HG02852 (cell line): ENCODE data around the gene ACCSL.

ENCODE experiments used
- ATAC-seq: cut with Tn5 transposase; IDR thresholded peaks from one replicate; pipeline ENCODE4 v1.9.1; 2021; ENCODE audit warnings: mild to moderate bottlenecking, moderate library complexity; ENCODE audit not compliant: unreplicated experiment

ACCSL gene

DNA sequence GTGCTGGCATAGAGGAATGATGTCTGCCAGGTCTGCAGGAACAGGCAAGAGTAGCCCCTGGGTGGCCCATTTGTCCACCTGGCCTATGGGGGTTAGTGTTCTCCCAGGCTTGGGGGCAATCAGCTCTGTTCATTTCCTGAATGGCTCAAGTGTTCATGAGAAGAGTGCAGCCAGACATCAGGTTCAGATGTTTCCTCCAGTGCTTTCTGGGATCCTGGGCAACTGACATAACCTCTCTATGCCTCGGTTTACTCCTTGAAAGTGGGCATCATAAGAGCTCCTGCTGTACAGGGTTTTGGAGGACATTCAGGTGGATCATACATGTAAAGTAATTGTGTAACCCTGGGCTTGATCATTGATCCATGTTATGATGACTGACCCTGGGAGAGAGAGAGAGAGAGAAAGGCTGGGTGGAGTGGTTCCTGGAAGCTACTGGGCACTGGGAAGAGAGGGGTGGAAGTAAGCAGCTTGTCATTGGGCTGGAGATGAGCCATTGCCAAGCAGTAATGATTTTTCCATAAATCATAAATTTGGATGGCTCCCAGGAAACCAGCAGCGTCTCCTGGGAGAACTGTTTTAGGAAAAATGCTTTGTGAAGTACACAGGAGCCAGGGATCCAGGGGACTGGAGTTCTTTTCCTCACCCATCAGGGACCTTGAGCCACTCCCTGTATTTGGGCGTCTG lies 30.2 kb upstream of the ACCSL start:
- no peak for ATAC-seq

DNA sequence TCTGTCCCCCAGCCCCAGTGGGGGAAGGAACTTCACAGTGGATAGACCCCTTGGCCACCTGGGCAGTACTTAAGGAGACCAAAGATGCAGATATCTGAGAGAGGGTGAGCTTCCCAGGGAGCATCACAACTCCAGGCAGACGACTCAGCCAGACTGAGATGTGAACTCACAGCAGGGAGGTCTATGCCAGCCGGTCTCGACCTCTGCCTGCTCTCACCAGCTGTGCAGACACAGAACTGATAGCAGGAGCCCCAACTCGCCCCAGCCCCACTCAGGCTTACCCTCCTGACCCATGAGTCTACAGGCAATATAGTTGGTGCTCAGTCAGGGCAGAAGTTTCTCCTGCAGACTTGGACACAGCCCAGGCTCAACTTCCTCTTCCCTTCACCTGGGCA lies 29.7 kb upstream of the ACCSL start:
- no peak for ATAC-seq

DNA sequence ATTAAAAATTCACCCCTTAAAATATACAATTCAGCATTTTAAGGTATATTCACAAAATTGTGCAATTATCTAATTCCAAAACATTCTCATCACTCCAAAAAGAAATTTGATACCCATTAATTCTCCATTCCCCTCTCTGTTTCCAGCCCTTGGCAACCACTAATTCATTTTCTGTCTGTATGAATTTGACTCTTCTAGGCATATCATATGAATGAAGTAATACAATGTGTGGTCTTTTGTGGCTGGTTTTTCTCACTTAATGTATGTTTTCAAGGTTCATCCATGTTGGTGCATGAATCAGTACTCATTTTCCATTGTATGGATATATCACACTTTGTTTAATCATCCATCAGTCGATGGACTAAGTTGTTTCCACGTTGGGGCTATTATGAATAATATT lies 29.0 kb upstream of the ACCSL start:
- no peak for ATAC-seq

DNA sequence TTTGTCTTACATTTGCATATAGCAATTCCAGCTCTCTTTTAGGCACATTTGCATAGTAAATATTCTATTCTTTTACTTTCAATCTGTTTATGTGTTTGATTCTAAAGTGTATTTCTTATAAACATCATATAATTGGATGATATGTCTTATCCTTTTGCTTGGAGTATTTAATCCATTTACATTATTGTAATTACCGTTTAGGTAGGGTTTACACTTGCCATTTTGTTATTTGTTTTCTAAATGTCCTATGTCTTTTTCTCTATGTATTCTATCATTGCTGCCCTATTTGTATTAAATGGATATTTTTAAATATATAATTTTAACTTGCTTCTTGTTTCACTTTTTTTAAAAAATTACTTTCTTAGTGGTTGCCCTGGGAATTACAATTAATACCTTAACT lies 22.8 kb upstream of the ACCSL start:
- ATAC-seq = no peak

DNA sequence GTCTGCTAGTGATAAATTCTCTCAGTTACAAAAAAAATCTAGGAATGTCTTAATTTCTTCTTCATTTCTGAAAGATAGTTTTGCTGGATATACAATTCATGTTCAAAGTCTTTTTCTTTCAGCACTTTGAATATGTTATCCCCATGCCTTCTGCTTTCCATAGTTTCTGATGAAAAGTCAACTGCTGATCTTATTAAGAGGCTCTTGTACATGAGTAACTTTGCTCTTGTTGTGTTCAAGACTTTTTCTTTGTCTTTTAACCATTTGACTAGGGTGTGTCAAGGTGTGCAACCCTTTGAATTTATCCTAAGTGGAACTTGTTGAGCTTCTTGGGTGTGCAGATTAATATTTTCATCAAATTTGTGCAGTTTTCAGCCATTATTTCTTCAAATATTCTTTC lies 22.1 kb upstream of the ACCSL start:
- no peak for ATAC-seq

DNA sequence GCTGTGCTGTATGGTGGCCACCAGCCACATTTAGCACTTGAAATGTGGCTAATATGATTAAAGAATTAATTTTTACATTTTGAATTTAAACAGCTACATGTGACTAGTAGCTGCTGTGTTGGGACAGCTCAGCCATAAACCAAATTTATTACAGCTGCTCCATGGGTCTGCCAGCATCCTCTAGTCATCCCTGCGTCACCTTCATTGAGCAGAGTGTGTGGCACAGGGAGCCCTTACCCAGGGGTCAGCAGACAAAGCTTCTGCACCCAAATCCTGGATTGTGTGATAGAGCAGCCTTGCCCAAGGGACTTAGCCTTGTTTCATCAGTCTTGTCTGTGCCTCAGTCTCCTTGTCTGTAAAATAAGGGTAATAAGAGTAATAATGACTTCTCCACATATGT lies 19.4 kb upstream of the ACCSL start:
- no peak for ATAC-seq

DNA sequence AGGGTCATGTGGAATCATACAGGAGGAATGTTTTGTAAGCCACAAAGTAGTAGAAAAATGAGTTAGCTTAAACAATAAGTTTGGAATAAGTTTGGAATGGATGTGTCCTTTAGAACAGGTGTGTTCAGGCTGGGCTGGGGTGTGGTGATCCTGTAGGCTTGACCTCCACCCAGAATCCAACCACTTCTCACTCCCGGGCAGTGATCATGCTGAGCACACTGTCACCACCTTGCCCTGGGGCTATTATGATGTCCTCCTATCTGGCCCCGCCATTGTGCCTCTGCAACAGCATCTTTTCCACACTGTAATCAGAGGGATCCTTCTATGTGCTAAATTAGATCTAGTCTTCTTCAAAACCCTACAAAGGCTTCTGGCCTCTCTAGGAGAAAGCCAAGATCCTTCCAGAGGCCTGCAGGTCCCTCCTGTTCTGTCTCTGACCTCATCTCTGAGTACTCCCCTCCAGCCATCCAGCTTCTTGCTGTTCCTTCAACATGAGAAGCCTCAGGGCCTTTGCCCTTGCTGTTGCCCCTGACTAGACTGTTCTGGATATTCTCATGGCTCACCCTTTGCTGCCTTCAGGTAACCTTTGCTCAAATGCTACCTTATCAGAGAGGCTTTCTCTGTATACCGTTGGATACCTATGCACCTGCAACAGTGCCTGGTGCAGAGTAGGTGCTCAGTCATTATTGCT lies 18.8 kb upstream of the ACCSL start:
- no peak for ATAC-seq

DNA sequence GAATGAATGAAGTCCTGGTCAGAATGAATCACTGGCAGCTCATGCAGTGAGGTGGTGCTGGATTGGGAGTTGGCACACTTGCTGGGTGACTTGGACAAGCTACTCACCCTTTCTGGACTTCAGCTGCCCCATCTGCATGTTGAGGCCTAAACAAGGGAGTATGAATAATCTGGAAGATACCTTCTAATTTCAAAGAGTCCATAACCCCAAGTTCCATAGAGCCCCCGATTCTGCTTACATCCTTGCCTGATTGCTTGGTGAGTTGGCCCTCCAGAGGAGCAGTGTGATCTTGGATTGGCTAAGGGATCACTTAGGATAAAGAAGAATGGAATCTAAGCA lies 18.3 kb upstream of the ACCSL start:
- ATAC-seq = no peak

DNA sequence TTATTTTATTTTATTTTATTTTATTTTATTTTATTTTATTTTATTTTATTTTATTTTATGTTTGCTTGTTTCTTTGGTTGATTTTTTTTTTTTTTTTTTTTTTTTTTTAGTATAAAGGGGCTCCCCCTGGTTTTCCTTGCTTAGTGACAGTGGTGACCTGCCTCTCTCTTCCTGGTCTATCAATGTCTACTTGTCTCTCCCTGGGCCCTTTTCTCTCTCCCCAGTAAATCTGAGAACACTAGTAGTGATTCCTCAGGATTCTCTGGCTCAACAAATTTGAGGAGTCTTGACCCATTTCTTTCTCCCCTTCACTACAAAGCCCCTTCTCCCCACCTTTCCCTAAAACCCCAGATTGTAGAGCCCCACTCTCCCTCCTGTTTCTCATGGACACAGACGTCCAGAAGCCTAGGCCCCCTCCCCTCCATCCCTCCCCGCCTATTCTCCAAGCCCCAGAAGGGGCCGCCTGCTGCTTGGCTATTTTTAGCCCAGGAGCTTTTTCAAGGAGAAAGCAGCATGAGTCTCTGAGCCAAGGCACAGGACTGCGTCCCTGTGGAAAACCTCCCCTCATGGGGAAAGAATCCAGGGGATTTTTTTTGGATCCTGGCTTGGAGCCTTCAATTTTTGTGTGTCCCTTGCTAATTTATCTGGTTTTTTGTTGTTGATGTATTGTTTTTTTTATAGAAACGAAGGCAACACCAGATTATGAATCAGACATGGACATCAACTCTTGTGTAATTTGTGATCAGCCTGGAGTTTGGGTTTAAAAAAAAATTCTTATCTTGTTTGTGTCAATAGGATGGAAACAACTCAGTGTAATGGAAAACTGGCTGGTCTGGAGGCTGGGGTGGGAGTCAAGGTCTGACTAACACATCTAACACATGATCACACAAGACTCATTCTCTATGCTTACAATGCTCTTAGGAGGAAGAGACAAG lies 17.5 kb upstream of the ACCSL start:
- ATAC-seq = no peak

DNA sequence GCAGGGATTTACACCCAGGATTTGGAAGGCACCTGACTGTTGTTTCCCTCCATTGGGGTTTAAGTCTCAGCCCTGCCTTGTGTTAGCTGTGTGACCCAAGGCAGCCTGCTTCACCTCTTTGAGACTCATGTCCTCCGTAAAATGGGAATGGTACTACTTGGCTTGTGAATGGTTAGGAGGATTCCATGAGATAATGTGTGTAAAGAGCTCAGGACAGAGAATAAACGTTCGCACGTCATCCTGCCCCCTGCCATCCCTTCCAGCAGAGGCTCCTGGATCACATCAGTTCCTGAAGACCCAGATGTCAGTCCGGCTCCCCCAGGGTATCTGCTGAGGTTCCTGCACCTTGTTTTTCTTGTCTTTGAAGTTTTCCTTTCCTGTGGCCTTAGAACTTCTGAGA lies 16.8 kb upstream of the ACCSL start:
- no peak for ATAC-seq

DNA sequence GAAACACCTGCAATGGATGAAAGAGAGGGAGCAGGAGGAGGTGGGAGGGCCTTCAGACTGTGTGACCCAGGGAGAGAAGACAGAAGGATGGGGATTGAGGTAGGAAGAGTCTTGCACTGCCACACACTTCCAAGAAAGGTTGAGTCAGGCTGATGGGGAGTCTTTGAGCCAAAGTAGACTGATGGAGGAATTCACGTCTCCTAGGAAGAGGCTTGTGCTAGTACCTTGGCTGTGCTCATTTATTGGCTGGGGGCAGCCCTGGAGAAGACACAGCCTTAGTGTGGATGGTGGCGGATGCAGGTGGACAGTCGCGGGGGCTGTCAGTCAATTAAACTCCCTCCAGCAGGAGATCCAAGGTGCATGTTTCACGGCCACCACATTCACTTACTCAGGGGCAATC lies 16.2 kb upstream of the ACCSL start:
- ATAC-seq = no peak

DNA sequence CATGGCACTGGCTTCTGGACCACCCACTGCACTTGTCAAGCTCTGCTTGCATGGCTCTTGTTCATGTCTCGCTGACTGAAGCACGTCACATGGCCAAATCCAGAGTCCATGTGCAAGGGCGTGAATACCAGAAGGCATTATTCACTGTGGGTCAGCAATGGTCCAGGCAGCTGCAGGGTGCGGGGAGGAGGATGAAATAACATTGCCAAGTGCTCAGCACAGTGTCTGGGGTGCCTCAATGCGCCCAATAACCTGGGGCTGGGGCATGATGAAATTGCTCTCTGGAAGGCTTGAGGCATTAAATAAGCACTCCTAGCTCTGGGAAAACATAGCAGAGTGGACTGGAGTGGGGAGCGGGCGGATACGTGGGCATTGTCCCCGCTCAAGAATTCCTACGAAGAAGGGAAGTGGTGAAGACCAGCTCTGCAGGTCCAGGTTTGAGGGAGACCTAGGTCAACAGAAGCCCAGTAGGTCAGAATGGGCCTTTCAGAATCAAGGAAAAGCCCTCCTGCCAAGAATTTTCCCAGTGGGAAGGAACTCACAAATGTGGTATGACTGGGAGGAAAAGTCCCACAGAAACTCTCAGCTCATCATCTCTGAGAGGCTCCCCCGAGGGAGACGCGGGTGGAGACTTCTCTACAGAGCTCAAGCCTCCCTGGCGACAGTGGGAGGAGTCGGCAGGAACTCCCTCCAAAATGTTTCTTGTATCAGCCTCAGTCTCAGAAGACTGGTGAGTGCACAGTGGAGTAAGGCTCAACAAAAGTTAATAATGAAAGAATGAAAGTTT lies 15.3 kb upstream of the ACCSL start:
- no peak for ATAC-seq

DNA sequence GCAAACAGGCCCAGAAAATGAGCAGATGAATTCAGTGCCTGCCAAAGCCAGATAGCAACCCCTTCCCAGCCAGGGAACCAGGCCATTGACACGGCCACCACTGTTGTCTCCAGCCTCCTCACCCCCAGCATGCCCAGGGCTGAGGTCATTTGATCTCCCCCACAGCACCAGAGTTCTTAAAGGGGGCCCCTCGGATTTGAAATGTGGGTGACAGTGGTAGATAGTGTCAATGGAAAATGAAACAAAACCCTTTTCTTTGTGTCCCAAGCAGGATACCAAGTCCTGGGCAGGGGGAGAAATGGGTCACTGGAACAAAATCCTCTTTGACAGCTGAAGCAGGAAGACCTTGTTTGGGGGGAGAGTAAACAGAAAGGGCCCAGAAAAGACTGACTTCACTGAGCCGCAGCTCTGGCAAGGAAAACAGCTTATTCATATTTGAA lies 14.3 kb upstream of the ACCSL start:
- ATAC-seq = no peak

DNA sequence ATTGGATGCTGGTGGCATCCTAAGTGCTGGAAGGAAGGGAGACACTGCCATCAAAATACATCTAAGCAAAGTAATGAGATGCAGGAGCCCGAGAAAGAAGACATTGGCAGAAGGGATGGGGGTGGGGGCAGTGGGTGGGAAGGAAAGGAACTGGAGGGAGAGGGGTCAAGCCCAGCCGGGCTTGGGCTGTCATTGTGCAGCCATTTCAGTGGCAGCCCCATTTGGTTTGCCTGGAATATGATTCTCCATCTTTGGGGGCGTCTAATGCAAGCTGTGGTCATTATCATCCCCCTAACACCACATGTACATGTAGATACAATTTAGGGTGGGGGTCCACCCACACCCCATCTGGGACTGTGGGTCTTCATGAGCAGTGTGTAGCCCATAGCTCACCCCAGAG lies 13.9 kb upstream of the ACCSL start:
- no peak for ATAC-seq

DNA sequence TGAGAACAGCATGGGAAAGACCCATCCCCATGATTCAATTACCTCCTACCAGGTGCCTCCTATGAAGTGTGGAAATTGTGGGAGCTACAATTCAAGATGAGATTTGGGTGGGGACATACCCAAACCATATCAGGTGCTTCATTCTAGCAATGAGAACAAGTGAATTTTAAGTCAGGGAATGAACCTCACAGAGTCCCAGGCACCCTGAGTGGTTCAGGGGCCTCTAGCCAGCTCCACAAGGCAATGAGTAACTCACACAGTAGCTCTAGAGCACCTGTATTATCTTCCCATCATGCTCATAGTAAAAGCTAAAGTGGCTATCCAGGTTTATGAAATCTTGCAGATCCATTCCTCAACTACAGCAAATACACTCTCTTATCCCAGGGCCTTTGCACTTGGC lies 13.1 kb upstream of the ACCSL start:
- no peak for ATAC-seq

DNA sequence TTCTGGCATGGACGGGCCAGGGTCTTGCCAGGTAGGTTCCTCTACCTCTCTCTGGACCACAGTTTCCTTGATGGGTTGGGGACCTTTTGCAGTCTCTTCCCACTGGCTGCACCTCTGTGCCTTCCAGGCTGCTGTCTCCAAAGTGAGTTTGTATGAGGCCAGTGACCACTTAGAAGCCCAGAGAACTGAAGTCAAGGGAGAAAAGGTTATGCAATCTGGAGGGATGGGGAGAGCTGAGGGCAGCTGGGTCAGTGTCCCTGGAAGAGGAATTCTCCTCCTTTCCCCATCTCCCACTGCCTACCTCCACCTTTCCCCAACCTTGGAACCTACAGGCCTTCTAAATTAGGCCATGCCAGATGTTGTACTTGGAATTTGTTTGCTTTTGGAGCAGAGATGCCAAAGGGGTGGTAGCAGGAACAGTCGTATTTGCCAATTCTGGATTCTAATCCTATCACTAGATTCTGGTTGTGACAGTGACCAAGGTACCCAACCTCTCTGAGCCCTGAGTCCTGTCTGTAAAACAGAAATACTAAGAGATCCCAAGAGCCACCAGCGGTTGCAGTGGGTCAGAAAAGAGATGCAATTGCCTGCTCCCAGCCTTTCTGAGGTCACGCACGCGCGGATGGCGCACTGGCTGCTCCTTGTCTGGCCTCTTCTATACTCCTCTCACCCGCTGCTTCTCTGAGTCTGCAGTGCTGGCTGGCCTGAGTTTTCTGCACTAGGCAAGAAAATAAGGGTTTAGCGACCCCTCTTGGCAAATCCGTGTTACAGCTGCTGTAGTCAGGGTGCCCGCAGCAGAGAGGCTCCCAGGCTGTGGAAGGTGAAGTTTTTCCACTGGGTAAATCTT lies 10.7 kb upstream of the ACCSL start:
- peak; percentile 79 for ATAC-seq

DNA sequence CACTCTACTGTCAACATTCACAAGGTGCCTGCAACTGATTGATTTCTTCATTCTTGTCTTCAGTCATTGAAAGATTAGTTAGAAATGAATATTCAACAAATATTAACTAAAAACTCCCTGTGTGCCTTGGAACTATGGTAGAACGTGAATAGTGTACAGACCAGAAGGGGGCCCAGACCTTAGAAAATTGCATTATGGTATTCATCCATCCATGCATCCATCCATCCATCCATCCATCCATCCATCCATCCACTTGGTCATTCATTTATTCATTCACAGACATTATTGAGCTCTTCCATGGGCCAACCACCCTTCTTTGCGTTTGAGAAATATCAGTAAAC lies 10.2 kb upstream of the ACCSL start:
- no peak for ATAC-seq

DNA sequence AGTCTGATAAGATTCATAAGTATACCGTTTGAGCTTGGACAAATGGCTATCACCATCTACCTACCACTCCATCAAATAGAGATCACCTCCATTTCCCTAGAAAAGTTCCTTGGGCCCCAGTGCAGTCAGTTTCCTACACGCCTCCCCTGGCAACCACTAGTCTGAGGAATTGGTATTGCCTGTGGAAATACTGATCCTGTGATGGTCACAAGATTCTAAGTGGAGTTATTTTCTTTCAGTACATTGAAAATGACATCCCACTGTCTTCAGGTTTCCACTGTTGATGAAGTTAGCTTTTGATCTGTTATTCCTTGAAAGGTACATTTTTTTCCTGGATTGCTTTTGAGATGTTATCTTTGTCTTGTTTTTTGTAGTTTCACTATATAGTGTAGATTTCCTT lies 4.6 kb upstream of the ACCSL start:
- no peak for ATAC-seq

DNA sequence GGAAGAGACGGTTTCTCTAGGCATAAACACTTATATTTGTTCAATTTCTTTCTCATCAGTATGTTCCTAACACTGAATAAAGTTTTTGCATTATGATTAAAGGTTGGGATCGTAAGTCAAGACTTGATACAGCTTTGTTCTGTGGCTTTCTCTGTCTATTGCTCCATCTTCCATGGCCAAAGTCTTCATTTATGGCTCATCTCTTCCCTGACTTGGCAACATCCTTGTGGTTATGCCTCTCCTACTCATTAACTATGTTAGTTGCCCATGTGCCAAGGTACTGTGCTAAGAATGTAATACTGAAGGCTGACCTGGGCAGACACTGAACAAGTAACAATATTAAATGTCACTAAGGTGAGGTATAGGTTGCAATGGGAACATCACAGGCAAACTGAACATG lies 1.6 kb upstream of the ACCSL start:
- ATAC-seq = no peak

DNA sequence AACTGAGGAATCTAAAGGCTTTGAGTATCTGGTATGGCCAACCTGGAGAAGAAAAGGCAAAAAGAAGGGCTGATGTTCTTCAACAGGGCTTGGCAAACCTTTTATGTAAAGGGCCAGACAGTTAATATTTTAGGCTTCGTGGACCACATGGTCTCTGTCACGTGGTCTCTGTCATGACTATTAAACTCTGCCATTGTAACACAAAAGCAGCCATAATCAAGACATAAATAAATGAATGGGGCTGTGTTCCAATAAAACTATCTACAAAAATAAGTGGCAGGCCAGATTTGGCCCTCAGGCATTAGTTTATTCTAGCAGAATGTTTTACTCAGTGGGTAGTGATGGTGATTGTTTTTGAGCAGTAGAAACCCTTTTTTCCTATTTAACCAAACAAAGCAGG lies 483 bp upstream of the ACCSL start:
- no peak for ATAC-seq
